NOMO-1 treated with dmso at 0.1 percent for 144 hours (cell line): ENCODE data around the gene GXYLT2.

Experiments
- DNase-seq: peaks from one replicate; lab custom pipeline; 2025; ENCODE audit not compliant: unreplicated experiment; lab: John Stamatoyannopoulos, UW

The GXYLT2 gene

GRCh38 chr3:73007992-73008712, 120.3 kb downstream of the GXYLT2 start:
- no peak for DNase-seq

GRCh38 chr3:73009008-73009407, 121.2 kb downstream of the GXYLT2 start:
- DNase-seq, result no peak

GRCh38 chr3:73009750-73010149, 121.9 kb downstream of the GXYLT2 start:
- DNase-seq, result no peak

DNA sequence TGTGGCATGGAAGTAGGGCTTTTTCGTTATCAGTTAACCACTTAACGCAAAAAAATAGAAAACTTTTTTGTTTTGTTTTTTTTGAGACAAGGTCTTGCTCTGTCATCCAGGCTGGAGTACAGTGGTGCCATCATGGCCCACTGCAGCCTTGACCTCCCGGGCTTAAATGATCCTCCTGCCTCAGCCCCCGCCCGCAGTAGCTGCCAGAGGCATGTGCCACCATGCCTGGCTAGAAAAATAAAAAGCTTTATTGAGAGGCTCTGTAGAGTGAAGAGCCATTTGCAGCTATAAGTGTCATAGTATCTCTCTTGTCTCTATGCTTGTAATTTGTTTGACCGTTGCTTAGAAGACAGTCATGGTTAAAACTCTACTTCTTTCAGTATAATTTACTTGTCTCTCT, 122.3 kb downstream of the GXYLT2 start:
- DNase-seq, result no peak

- DNase-seq, result no peak
These were observed 130.5 kb downstream of the GXYLT2 start for GRCh38 chr3:73018298-73018697.

- DNase-seq, result no peak
These were observed 131.1 kb downstream of the GXYLT2 start for GRCh38 chr3:73018790-73019441.

DNA sequence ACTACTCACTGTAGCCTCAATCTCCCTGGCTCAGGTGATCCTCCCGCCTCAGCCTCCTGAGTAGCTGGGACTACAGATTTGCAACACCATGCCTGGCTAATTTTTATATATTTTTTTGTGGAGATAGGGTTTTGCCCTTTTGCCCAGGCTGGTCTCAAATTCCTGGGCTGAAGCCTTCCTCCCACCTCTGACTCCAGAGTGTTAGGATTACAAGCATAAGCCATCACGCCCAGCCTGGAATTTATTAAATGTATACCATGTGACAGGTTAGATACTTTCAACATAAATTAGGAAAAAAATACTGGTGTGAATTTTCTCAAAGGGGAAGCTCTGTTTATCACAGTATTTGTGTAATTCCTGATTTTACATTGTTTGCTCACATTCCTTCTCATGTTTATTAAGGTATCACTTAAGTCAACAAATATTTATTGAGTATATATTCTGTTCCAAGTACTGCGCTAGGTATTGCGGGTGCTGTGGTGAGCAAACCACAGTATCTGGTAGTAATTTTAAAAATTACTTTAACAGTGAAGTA, 133.5 kb downstream of the GXYLT2 start:
- DNase-seq, result no peak

- DNase-seq, result no peak
These were observed 137.0 kb downstream of the GXYLT2 start for GRCh38 chr3:73024836-73025235.

DNA sequence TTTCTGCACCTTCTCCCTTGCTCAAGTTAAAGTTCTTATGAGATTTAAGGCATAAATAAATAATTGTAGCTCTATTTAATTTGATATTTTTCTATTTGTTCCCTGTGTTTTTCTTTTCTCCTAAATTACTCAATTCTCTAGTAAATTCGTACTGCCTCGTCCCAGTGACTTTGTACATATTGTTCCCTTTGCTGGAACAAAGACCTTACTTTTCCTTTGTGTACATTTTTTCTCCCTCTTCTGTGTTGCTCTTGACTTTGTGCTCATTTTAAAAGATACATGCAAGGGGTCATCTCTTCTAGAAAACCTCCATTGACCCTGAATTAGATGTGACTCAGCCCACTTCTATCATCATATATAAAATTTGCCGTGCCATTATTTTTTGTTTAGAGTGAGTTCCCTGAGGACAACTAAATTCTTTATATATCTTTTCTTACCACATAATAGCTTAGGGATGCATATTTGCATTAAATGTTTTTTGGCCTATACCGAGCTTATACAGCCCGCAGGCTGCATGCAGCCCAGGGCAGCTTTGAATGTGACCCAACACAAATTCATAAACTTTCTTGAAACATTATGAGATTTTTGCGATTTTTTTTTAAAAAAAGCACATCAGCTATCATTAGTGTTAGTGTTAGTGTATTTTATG, 138.4 kb downstream of the GXYLT2 start:
- no peak for DNase-seq
